Subcutaneous adipose tissue (tissue), 4 donors: ENCODE results near the gene PSME3IP1. TPM values are rescaled to one million over a fixed set of nuclear protein-coding genes. Genes with fewer than 3 reads are reported as not detected.

Experiments used
- total RNA-seq, 4 donors: library from RNA; depleted of rRNA; stranded (reverse); fragments of >200 nt; gene quantifications; one replicate each; pipeline ENCODE4 v1.1.0, GENCODE V29; 2016
- TF ChIP-seq, protein P1 (sequence below): fragments of 450-650 bp; IDR thresholded peaks from one replicate; pipeline ENCODE4 v1.5.1; 2016; ENCODE audit warnings: low read depth, mild to moderate bottlenecking, control low read depth, antibody characterized with exemption, moderate library complexity

PSME3IP1 gene
- total RNA-seq, 4 donors from 2014 or later, result 51.8 to 64.5 (median 53.9) TPM

- TF ChIP-seq, protein P1, sequence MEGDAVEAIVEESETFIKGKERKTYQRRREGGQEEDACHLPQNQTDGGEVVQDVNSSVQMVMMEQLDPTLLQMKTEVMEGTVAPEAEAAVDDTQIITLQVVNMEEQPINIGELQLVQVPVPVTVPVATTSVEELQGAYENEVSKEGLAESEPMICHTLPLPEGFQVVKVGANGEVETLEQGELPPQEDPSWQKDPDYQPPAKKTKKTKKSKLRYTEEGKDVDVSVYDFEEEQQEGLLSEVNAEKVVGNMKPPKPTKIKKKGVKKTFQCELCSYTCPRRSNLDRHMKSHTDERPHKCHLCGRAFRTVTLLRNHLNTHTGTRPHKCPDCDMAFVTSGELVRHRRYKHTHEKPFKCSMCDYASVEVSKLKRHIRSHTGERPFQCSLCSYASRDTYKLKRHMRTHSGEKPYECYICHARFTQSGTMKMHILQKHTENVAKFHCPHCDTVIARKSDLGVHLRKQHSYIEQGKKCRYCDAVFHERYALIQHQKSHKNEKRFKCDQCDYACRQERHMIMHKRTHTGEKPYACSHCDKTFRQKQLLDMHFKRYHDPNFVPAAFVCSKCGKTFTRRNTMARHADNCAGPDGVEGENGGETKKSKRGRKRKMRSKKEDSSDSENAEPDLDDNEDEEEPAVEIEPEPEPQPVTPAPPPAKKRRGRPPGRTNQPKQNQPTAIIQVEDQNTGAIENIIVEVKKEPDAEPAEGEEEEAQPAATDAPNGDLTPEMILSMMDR, result no peak
These were observed 22.0 kb downstream of the PSME3IP1 start for GRCh38 chr16:57163842-57164241.

GRCh38 chr16:57159447-57159846 is 26.4 kb downstream of the PSME3IP1 start:
- TF ChIP-seq, protein P1, result no peak

- TF ChIP-seq, protein P1, result no peak
These were observed 28.3 kb downstream of the PSME3IP1 start for GRCh38 chr16:57157533-57157932.

DNA sequence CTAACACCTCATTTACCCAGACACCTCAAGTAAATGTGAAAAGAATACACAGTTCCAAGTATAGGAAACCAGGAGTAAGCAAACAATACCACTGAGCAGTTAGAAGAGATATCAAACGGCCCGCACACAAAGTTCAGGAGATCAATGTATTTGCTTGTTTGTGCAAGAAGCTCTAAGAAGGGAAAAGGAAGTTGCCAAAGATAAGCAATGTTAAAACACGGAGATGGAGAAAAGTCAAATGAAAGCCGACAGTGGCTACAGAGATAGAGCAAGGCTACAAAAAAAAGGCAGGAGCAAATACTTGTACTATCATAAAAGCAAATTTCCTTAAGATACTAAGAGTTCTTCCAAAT is 29.5 kb downstream of the PSME3IP1 start:
- TF ChIP-seq, protein P1, result no peak

DNA sequence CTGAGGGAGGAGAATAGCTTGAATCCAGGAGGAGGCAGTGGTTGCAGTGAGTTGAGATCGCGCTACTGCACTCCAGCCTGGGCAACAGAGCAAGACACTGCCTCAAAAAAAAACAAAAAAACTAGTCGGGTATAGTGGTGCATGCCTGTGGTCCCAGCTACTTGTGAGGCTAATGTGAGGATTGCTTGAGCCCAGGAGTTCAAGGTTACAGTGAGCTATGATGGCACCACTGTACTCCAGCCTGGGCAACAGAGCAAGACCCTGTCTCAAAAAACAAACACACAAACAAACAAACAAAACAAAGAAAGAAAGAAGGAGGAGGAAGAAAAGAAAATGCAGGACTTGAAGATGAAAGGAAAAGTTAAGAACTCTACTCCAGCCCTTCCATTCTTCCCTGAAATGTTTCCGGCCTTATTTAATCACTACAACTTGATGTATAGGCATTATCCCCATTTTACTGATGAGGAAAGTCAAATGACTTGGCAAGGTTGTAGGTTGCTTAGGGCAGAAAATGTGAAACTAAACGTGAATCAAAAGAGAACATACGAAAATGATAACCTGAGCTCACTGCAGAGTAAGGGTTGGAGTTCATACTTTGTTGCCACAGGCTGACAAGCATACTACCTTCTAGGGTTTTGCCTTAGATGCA is 30.0 kb downstream of the PSME3IP1 start:
- TF ChIP-seq, protein P1, result no peak

GRCh38 chr16:57153841-57154240 is 32.0 kb downstream of the PSME3IP1 start:
- TF ChIP-seq, protein P1, result no peak

DNA sequence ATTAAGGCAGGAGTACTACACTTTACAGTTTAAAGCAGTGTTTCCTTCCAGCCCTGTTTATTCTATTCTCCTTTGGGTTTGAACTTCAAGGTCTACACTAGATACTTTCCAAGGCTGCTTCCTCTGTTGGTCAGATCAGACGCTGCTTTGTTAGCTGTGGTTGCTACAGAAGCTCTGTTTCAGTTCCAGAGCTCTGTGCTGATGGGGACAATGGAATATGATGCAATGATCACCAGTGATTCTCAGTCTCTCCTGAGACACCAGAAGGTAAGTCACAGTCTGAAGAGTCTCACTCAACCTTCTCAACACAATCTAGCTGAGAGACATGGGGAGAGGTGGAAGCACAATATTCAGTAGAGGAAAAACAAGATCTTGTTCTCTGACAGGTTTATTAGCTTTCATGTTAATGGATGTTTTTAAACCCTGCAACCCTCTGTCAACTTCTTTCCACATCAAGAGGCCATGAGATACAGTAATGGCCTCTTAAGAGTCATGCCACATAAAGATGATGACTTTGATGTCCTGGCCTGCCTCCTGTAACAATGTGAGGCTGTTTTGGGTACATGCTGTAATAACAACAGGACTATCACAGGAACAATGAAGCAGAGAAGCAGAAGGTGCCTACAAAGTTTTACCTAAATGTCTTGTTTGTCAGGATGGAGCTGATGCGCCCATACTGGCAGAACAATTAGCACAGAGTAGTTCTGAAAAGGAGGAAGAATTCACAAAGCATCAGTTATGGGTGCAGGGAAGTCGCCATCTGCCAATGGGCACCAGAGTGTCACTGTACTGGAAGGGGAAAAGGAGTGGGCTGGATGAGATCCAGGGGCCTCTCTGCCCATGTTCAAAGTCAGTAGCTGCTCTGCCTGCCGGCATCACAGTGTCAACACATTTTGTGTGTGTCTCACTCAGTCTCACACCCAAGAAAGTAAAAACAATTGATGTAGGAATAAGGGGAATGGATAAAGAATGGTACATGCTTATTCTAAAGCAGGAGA is 33.4 kb downstream of the PSME3IP1 start:
- TF ChIP-seq, protein P1, result no peak
